A549 treated with AZD9567 at 1 μM for 4 hours (cell line): ENCODE data around the gene IRF4. TPM values are rescaled to one million over a fixed set of nuclear protein-coding genes. Genes with fewer than 3 reads are reported as not detected.

Experiments
- total RNA-seq: library from RNA; stranded (reverse); fragments of 200-300 nt; extraction: Qiagen RNA extraction; gene quantifications from 5 replicates; pipeline ENCODE4 v1.2.3, GENCODE V29; 2022; ENCODE audit not compliant: insufficient read depth

IRF4 gene
- 0.13 to 0.35 TPM (median 0.17 TPM) in 5 replicates for total RNA-seq

GRCh38 chr6:391559-392440 lies at the start of gene IRF4:
Gene IRF4 (plus strand): TSS chr6:391752. CDS start chr6:393153, 1,401 bp downstream.

Other genes starting within 250 kb of the IRF4 start
- 7.1 to 15.1 TPM (median 13.7 TPM) in 5 replicates for gene DUSP22, start 99.3 kb upstream of the IRF4 start, total RNA-seq